ENCODE data around the gene CGB7. TPM values are rescaled to one million over a fixed set of nuclear protein-coding genes. Genes with fewer than 3 reads are reported as not detected.

Gene CGB7
- total RNA-seq, 1 experiment from 2014 or later: 1.2 TPM

GRCh38 chr19:49014870-49015255, 42.7 kb downstream of the CGB7 start:
- H3K4me1 ChIP-seq (ENCODE audit: insufficient read depth, low read length): no peaks in the 10 kb centered on the region
- no CpG with 5 or more reads among the region's 18 CpGs for WGBS (ENCODE audit: extremely low coverage, insufficient read length, low lambda C conversion rate)
- no peak overlapping the region for H4K5ac ChIP-seq (ENCODE audit: insufficient read length, low read depth, low read length)
- Mint-ChIP-seq H3K36me3 (ENCODE audit: insufficient read depth in 1 of 3, low read depth in 3 of 3) (peaks cover 21 to 64% (median 61%) of the 10 kb centered on the region in 3 experiments; a peak in 6 of 7 replicates), H3K4me3 (no peak overlapping the region), H3K27me3 (ENCODE audit: low read depth) (peaks cover 17% of the 10 kb centered on the region), H3K27ac (no peak overlapping the region), H3K4me1 (peaks cover 5 to 19% of the 10 kb centered on the region in 2 experiments), H3K9me3 (peaks cover 0 to 1% of the 10 kb centered on the region in 2 experiments; a peak in 1 of 5 replicates)
- no peak overlapping the region for H3K14ac ChIP-seq (ENCODE audit: insufficient read depth, low read length)
- H3K56ac ChIP-seq (ENCODE audit: insufficient read length, low read depth, low read length): no peak overlapping the region
- no peaks in the 10 kb centered on the region for H3K79me2 ChIP-seq (ENCODE audit: insufficient read depth, low read length)
- H3K4me2 ChIP-seq (ENCODE audit: insufficient read depth, insufficient read length, low read length): no peak overlapping the region
- H2BK5ac ChIP-seq (ENCODE audit: insufficient read length, low read length): no peak overlapping the region
- H3K9me3 ChIP-seq (ENCODE audit: control insufficient read depth, low read depth, low read length): no peaks in the 10 kb centered on the region
- no peak overlapping the region for H3K23ac ChIP-seq (ENCODE audit: insufficient read length, low read depth, low read length)
- no peak overlapping the region for H2BK20ac ChIP-seq (ENCODE audit: low read depth, low read length, poor library complexity, severe bottlenecking)
- no peak for DNase-seq
- TF ChIP-seq CTCF (conservative IDR thresholded peaks at IDR 0.05): no peak
- no peak overlapping the region for H2BK15ac ChIP-seq (ENCODE audit: low read depth, low read length)
- no peak overlapping the region for H3K18ac ChIP-seq (ENCODE audit: insufficient read length, low read depth, low read length)
- no peak overlapping the region for H4K8ac ChIP-seq (replicated peaks; ENCODE audit: insufficient read length, low read depth, low read length)
- H3K4ac ChIP-seq (ENCODE audit: low read depth, low read length): no peak overlapping the region
- no peaks in the 10 kb centered on the region for H3K79me1 ChIP-seq (ENCODE audit: insufficient read depth, low read depth, low read length, poor library complexity, severe bottlenecking)
- H2AFZ ChIP-seq (ENCODE audit: low read length): no peak overlapping the region
- H2BK120ac ChIP-seq (ENCODE audit: low read depth, low read length, poor library complexity, severe bottlenecking): no peak overlapping the region
- H3K23me2 ChIP-seq (ENCODE audit: insufficient read length, low read depth, low read length, poor library complexity, severe bottlenecking): peaks cover 8% of the 10 kb centered on the region
- H3K27me3 ChIP-seq (ENCODE audit: insufficient read depth, low read length): no peaks in the 10 kb centered on the region; the same call in 1 of the 2 replicates
- H3T11ph ChIP-seq (ENCODE audit: low read length): no peak overlapping the region
- no peak overlapping the region for H2AK5ac ChIP-seq (ENCODE audit: insufficient read length, low read length)
- H4K91ac ChIP-seq (ENCODE audit: insufficient read length, low read depth, low read length): no peak overlapping the region
- no peak overlapping the region for H3K9ac ChIP-seq (ENCODE audit: extremely low read depth, insufficient read length, low read length)
- H3K27ac ChIP-seq (ENCODE audit: insufficient read length, low read depth, low read length): no peak overlapping the region
- no peak overlapping the region for H2BK12ac ChIP-seq (ENCODE audit: insufficient read length, low read depth, low read length)
- no peaks in the 10 kb centered on the region for H4K20me1 ChIP-seq (ENCODE audit: control insufficient read depth, insufficient read depth, insufficient read length)

All from H9 (cell line).